HepG2 (cell line): Measurements from ENCODE around the gene NNAT. TPM values are rescaled to one million over a fixed set of nuclear protein-coding genes. Genes with fewer than 3 reads are reported as not detected.

Source experiments
- ARID4A ChIP-seq: sonication (generic); formaldehyde crosslinking; IDR thresholded peaks from 2 replicates; pipeline ENCODE4 v1.5.0; 2020; ENCODE audit warnings: mild to moderate bottlenecking, missing genetic modification reagents, borderline replicate concordance
- GPN1 ChIP-seq: sonication (generic); formaldehyde crosslinking; IDR thresholded peaks from 2 replicates; pipeline ENCODE4 v1.5.1; 2020; ENCODE audit warnings: missing genetic modification reagents, borderline replicate concordance
- IKZF5 ChIP-seq: IDR thresholded peaks from 2 replicates; pipeline ENCODE4 v1.6.1; 2018; ENCODE audit warnings: missing genetic modification reagents, mild to moderate bottlenecking, missing compliant biosample characterization
- JARID2 ChIP-seq: sonication (generic); formaldehyde crosslinking; IDR thresholded peaks from 2 replicates; pipeline ENCODE4 v1.8.1; 2023; ENCODE audit warnings: missing genetic modification reagents, inconsistent platforms; ENCODE audit not compliant: insufficient replicate concordance
- NCOA5 ChIP-seq: sonication (generic); formaldehyde crosslinking; IDR thresholded peaks from 2 replicates; pipeline ENCODE4 v1.4.0; 2020; ENCODE audit warnings: missing genetic modification reagents
- REPIN1 ChIP-seq: sonication (generic); formaldehyde crosslinking; IDR thresholded peaks from 2 replicates; pipeline ENCODE4 v1.8.0; 2022; ENCODE audit warnings: missing genetic modification reagents, low read depth, mild to moderate bottlenecking, borderline replicate concordance
- RFXAP ChIP-seq: sonication (generic); formaldehyde crosslinking; IDR thresholded peaks from 2 replicates; pipeline ENCODE4 v1.4.0; 2020; ENCODE audit warnings: missing genetic modification reagents, borderline replicate concordance
- TEAD3 ChIP-seq: optimal IDR thresholded peaks from 2 replicates; pipeline ENCODE3; 2016; ENCODE audit warnings: borderline replicate concordance
- XBP1 ChIP-seq: sonication (generic); formaldehyde crosslinking; IDR thresholded peaks from 2 replicates; pipeline ENCODE4 v1.5.0; 2020; ENCODE audit warnings: missing genetic modification reagents
- ZNF136 ChIP-seq: sonication (generic); formaldehyde crosslinking; IDR thresholded peaks from 2 replicates; pipeline ENCODE4 v1.8.1; 2022; ENCODE audit warnings: low read depth, mild to moderate bottlenecking, moderate library complexity, missing genetic modification reagents
- ZNF570 ChIP-seq: sonication (generic); formaldehyde crosslinking; IDR thresholded peaks from 2 replicates; pipeline ENCODE4 v1.4.0; 2020; ENCODE audit warnings: mild to moderate bottlenecking, missing genetic modification reagents, borderline replicate concordance
- ZNF644 ChIP-seq: IDR thresholded peaks from 2 replicates; pipeline ENCODE4 v1.6.1; 2016; ENCODE audit warnings: low read depth
- polyA plus RNA-seq, 8 experiments: library from polyadenylated mRNA; depleted of rRNA in 3 of 8; stranded (reverse) in 7 of 8; unstranded in 1 of 8; fragments of >200 nt; fragmentation: Illumina TruSeq in 4 of 8; extraction: Trizol in 4 of 8; gene quantifications; 2 replicates each; pipeline versions ENCODE4 v1.2.1 to v1.2.3, GENCODE V29; 2011 to 2016; ENCODE audit warnings: low read depth in 4 of 8, missing spikeins in 1 of 8, mixed read lengths in 1 of 8; ENCODE audit not compliant: insufficient read depth in 1 of 8
- total RNA-seq, 5 experiments: library from RNA; depleted of rRNA; stranded (reverse); fragments of >200 nt; fragmentation: Illumina TruSeq; extraction: Trizol; gene quantifications; 2 replicates each; pipeline ENCODE4 v1.2.3, GENCODE V29; 2016; ENCODE audit warnings: low read depth in 1 of 5
- TF ChIP-seq, protein P1 (sequence below): sonication (generic); formaldehyde crosslinking; IDR thresholded peaks from 2 replicates; pipeline ENCODE4 v1.4.0; 2020; ENCODE audit warnings: missing genetic modification reagents, borderline replicate concordance
- TF ChIP-seq, protein P2 (sequence below): fragments of 450-650 bp; IDR thresholded peaks from 2 replicates; pipeline ENCODE4 v1.6.1; 2017; ENCODE audit warnings: mild to moderate bottlenecking

NNAT gene
- total and polyA plus RNA-seq, 2 of the 13 experiments (the other 11 are each of a cell fraction or from before 2014, with no cell fraction given): not detected

DNA sequence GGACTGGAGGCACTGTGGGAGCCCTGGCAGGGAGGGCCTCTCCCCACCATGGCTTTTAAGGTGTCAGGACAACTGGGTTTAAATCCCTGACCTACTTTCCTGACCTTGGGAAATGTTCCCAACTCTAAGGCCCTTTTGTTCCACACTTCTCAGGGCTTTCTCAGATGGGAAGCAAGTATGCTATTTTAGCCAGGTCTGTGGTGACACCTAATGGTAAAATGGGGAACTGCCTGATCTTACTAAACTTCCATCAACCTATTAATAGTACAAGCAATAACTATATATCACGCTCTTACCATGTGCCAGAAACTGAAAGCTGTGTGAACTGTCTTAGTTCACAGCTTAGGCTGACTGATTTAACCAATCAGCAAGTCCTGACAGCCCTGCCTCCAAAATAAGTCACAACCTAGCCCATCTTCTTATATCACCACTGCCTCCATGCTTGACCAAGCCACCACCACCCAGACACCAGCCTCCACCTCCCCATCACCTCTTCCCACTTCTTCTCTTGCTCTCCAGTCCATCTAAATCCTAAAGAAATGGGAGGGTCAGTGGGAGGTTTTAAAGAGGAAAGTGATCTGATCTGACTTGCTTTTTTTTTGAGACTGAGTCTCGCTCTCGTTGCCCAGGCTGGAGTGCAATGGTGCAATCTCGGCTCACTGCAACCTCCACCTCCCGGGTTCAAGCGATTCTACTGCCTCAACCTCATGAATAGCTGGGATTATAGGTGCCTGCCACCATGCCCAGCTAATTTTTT lies 13.5 kb downstream of the NNAT start (continued):
- TF ChIP-seq ZNF570 (CRISPR knock-in tag): no peak
- TF ChIP-seq TEAD3: peak; percentile 57
- TF ChIP-seq ARID4A (CRISPR knock-in tag): 0 out of 2 replicates have a peak, but pooled peaks have one; percentile 4
- TF ChIP-seq JARID2 (CRISPR knock-in tag): no peak
- no peak for TF ChIP-seq ZNF136
- TF ChIP-seq ZNF644 (CRISPR knock-in tag): no peak
- 0 out of 2 replicates have a peak, but pooled peaks have one; percentile 19 for TF ChIP-seq RFXAP
- TF ChIP-seq IKZF5: 0 out of 2 replicates have a peak, but pooled peaks have one; percentile 37
- TF ChIP-seq, protein P1, sequence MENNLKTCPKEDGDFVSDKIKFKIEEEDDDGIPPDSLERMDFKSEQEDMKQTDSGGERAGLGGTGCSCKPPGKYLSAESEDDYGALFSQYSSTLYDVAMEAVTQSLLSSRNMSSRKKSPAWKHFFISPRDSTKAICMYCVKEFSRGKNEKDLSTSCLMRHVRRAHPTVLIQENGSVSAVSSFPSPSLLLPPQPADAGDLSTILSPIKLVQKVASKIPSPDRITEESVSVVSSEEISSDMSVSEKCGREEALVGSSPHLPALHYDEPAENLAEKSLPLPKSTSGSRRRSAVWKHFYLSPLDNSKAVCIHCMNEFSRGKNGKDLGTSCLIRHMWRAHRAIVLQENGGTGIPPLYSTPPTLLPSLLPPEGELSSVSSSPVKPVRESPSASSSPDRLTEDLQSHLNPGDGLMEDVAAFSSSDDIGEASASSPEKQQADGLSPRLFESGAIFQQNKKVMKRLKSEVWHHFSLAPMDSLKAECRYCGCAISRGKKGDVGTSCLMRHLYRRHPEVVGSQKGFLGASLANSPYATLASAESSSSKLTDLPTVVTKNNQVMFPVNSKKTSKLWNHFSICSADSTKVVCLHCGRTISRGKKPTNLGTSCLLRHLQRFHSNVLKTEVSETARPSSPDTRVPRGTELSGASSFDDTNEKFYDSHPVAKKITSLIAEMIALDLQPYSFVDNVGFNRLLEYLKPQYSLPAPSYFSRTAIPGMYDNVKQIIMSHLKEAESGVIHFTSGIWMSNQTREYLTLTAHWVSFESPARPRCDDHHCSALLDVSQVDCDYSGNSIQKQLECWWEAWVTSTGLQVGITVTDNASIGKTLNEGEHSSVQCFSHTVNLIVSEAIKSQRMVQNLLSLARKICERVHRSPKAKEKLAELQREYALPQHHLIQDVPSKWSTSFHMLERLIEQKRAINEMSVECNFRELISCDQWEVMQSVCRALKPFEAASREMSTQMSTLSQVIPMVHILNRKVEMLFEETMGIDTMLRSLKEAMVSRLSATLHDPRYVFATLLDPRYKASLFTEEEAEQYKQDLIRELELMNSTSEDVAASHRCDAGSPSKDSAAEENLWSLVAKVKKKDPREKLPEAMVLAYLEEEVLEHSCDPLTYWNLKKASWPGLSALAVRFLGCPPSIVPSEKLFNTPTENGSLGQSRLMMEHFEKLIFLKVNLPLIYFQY (CRISPR knock-in tag): 0 out of 2 replicates have a peak, but pooled peaks have one; percentile 78
- no peak for TF ChIP-seq XBP1 (CRISPR knock-in tag)
- TF ChIP-seq NCOA5: no peak
- 0 out of 2 replicates have a peak, but pooled peaks have one; percentile 64 for TF ChIP-seq REPIN1 (CRISPR knock-in tag)
- TF ChIP-seq, protein P2, sequence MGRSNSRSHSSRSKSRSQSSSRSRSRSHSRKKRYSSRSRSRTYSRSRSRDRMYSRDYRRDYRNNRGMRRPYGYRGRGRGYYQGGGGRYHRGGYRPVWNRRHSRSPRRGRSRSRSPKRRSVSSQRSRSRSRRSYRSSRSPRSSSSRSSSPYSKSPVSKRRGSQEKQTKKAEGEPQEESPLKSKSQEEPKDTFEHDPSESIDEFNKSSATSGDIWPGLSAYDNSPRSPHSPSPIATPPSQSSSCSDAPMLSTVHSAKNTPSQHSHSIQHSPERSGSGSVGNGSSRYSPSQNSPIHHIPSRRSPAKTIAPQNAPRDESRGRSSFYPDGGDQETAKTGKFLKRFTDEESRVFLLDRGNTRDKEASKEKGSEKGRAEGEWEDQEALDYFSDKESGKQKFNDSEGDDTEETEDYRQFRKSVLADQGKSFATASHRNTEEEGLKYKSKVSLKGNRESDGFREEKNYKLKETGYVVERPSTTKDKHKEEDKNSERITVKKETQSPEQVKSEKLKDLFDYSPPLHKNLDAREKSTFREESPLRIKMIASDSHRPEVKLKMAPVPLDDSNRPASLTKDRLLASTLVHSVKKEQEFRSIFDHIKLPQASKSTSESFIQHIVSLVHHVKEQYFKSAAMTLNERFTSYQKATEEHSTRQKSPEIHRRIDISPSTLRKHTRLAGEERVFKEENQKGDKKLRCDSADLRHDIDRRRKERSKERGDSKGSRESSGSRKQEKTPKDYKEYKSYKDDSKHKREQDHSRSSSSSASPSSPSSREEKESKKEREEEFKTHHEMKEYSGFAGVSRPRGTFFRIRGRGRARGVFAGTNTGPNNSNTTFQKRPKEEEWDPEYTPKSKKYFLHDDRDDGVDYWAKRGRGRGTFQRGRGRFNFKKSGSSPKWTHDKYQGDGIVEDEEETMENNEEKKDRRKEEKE: no peak
- TF ChIP-seq GPN1 (CRISPR knock-in tag): no peak
